ENCODE data around the gene FBXO42.

The FBXO42 gene

GRCh38 chr1:16351994-16352841, at the start of gene FBXO42:
TSS of gene FBXO42 (minus strand) at chr1:16352480. CDS start at chr1:16315418, 37,062 bp downstream.
- H3K4me1 ChIP-seq (ENCODE audit: control insufficient read depth in 5 of 5, insufficient read depth in 5 of 5, low read length in 5 of 5): peaks cover 7 to 40% (median 35%) of the 10 kb centered on the region in 5 donors
- peak within 1 kb of the TSS; percentile 79 to 99 (median 98) for H3K9ac ChIP-seq (ENCODE audit: low read length in 5 of 5)
- no peaks in the 10 kb centered on the region for H3K9me3 ChIP-seq (ENCODE audit: control insufficient read depth in 5 of 5, low read length in 5 of 5)
- H3K27ac ChIP-seq (ENCODE audit: low read depth, low read length): peak within 1 kb of the TSS; percentile 90
- H3K4me3 ChIP-seq (ENCODE audit: low read depth in 1 of 5, low read length in 5 of 5): peak within 1 kb of the TSS; percentile 88 to 100 (median 95)
- no peaks in the 10 kb centered on the region for H3K36me3 ChIP-seq (ENCODE audit: control insufficient read depth in 5 of 5, insufficient read depth in 5 of 5, low read length in 5 of 5)
- H3K27me3 ChIP-seq (ENCODE audit: control insufficient read depth in 5 of 5, insufficient read depth in 4 of 5, low read length in 5 of 5): no peaks in the 10 kb centered on the region

- Histone ChIP-seq H3K27me3 (ENCODE audit: control insufficient read depth in 5 of 5, insufficient read depth in 4 of 5, low read length in 5 of 5) (no peaks in the 10 kb centered on the region), H3K9me3 (ENCODE audit: control insufficient read depth in 5 of 5, low read length in 5 of 5) (no peaks in the 10 kb centered on the region), H3K36me3 (ENCODE audit: control insufficient read depth in 5 of 5, insufficient read depth in 5 of 5, low read length in 5 of 5) (peaks cover 0 to 64% (median 43%) of the 10 kb centered on the region in 5 donors), H3K27ac (ENCODE audit: low read depth, low read length) (no peak overlapping the region), H3K4me3 (ENCODE audit: low read depth in 1 of 5, low read length in 5 of 5) (no peak overlapping the region), H3K9ac (ENCODE audit: low read length in 5 of 5) (peak overlapping the region in 1 of 5 donors; percentile 32), H3K4me1 (ENCODE audit: control insufficient read depth in 5 of 5, insufficient read depth in 5 of 5, low read length in 5 of 5) (peaks cover 4 to 12% (median 10%) of the 10 kb centered on the region in 5 donors)
These were observed 46.2 kb upstream of the FBXO42 start for GRCh38 chr1:16398371-16398953.

DNA sequence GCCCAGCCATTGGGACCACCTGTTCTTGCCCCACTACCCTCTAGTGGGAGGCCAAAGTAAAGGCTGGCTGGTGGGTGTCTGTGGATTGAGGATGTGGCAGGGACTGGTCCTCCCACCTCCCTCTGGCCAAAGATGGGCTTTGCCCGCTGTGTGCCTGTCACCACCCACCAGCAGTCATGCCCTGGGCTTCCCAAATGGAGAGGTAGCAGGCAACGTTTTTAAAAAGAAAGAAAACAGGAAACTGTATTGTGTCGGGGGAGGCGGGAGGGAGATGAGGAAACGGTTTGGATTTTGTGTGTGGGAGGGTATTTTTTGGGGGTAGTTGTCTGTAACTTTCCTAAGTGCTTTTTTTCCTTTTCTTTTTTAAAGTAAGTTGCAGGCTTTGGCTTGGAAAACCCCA, 44.8 kb upstream of the FBXO42 start:
- Histone ChIP-seq H3K4me1 (ENCODE audit: control insufficient read depth in 5 of 5, insufficient read depth in 5 of 5, low read length in 5 of 5) (peaks cover 5 to 24% (median 19%) of the 10 kb centered on the region in 5 donors), H3K4me3 (ENCODE audit: low read depth in 1 of 5, low read length in 5 of 5) (no peak overlapping the region), H3K9me3 (ENCODE audit: control insufficient read depth in 5 of 5, low read length in 5 of 5) (no peaks in the 10 kb centered on the region), H3K27ac (ENCODE audit: low read depth, low read length) (no peak overlapping the region), H3K27me3 (ENCODE audit: control insufficient read depth in 5 of 5, insufficient read depth in 4 of 5, low read length in 5 of 5) (no peaks in the 10 kb centered on the region), H3K9ac (ENCODE audit: low read length in 5 of 5) (peak overlapping the region in 1 of 5 donors; percentile 31), H3K36me3 (ENCODE audit: control insufficient read depth in 5 of 5, insufficient read depth in 5 of 5, low read length in 5 of 5) (peaks cover 0 to 69% (median 46%) of the 10 kb centered on the region in 5 donors)

DNA sequence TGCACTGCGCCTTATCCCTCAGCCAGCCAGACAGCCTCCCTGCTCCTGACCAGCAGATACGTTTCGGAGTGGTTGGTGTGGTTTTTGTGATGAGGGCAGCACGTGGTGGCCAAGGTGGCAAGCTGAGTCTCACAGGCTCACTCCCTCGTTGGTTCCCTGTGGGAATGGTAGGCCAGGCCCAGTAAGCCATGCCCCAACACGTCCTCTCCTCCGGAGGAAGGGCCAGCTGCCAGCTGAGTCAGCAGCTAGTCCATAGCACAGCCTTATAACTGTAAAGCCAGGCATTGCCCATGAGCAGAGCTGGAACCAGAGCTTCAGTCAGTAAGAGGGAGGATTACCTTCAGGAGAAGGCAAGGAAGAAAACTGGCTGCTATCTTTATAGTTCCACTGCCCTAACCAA, 44.3 kb upstream of the FBXO42 start:
- peaks cover 0 to 69% (median 46%) of the 10 kb centered on the region in 5 donors for H3K36me3 ChIP-seq (ENCODE audit: control insufficient read depth in 5 of 5, insufficient read depth in 5 of 5, low read length in 5 of 5)
- no peak overlapping the region for H3K4me3 ChIP-seq (ENCODE audit: low read depth in 1 of 5, low read length in 5 of 5)
- H3K4me1 ChIP-seq (ENCODE audit: control insufficient read depth in 5 of 5, insufficient read depth in 5 of 5, low read length in 5 of 5): peaks cover 7 to 29% (median 24%) of the 10 kb centered on the region in 5 donors
- peak overlapping the region in 1 of 5 donors; percentile 31 for H3K9ac ChIP-seq (ENCODE audit: low read length in 5 of 5)
- H3K27me3 ChIP-seq (ENCODE audit: control insufficient read depth in 5 of 5, insufficient read depth in 4 of 5, low read length in 5 of 5): no peaks in the 10 kb centered on the region
- H3K27ac ChIP-seq (ENCODE audit: low read depth, low read length): no peak overlapping the region
- H3K9me3 ChIP-seq (ENCODE audit: control insufficient read depth in 5 of 5, low read length in 5 of 5): no peaks in the 10 kb centered on the region

DNA sequence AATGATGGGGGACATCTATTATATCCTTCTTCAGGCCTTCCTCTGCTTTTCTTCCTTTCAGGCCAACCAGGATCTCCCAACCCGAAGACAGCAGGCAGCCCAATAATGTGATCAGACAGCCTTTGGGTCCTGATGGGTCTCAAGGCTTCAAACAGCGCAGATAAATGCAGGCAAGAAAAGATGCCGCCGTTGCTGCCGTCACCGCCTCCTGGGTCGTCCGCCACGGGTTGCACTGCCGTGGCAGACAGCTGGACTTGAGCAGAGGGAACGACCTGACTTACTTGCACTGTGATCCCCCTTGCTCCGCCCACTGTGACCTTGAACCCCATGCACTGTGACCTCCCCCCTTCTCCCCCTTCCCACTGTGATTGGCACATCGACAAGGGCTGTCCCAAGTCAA, 42.7 kb upstream of the FBXO42 start:
- Histone ChIP-seq H3K9me3 (ENCODE audit: control insufficient read depth in 5 of 5, low read length in 5 of 5) (no peaks in the 10 kb centered on the region), H3K9ac (ENCODE audit: low read length in 5 of 5) (no peak overlapping the region), H3K36me3 (ENCODE audit: control insufficient read depth in 5 of 5, insufficient read depth in 5 of 5, low read length in 5 of 5) (peaks cover 0 to 65% (median 44%) of the 10 kb centered on the region in 5 donors), H3K4me1 (ENCODE audit: control insufficient read depth in 5 of 5, insufficient read depth in 5 of 5, low read length in 5 of 5) (peaks cover 7 to 39% (median 31%) of the 10 kb centered on the region in 5 donors), H3K27me3 (ENCODE audit: control insufficient read depth in 5 of 5, insufficient read depth in 4 of 5, low read length in 5 of 5) (no peaks in the 10 kb centered on the region), H3K4me3 (ENCODE audit: low read depth in 1 of 5, low read length in 5 of 5) (no peak overlapping the region), H3K27ac (ENCODE audit: low read depth, low read length) (no peak overlapping the region)

- Histone ChIP-seq H3K27ac (ENCODE audit: low read depth, low read length) (no peak overlapping the region), H3K36me3 (ENCODE audit: control insufficient read depth in 5 of 5, insufficient read depth in 5 of 5, low read length in 5 of 5) (peaks cover 0 to 55% (median 38%) of the 10 kb centered on the region in 5 donors), H3K27me3 (ENCODE audit: control insufficient read depth in 5 of 5, insufficient read depth in 4 of 5, low read length in 5 of 5) (no peaks in the 10 kb centered on the region), H3K9ac (ENCODE audit: low read length in 5 of 5) (no peak overlapping the region), H3K4me3 (ENCODE audit: low read depth in 1 of 5, low read length in 5 of 5) (no peak overlapping the region), H3K4me1 (ENCODE audit: control insufficient read depth in 5 of 5, insufficient read depth in 5 of 5, low read length in 5 of 5) (peaks cover 7 to 39% (median 31%) of the 10 kb centered on the region in 5 donors), H3K9me3 (ENCODE audit: control insufficient read depth in 5 of 5, low read length in 5 of 5) (no peaks in the 10 kb centered on the region)
These were observed 41.6 kb upstream of the FBXO42 start for GRCh38 chr1:16393570-16394521.

- Histone ChIP-seq H3K9ac (ENCODE audit: low read length in 5 of 5) (no peak overlapping the region), H3K27ac (ENCODE audit: low read depth, low read length) (no peak overlapping the region), H3K4me1 (ENCODE audit: control insufficient read depth in 5 of 5, insufficient read depth in 5 of 5, low read length in 5 of 5) (peaks cover 7 to 39% (median 31%) of the 10 kb centered on the region in 5 donors), H3K9me3 (ENCODE audit: control insufficient read depth in 5 of 5, low read length in 5 of 5) (no peaks in the 10 kb centered on the region), H3K27me3 (ENCODE audit: control insufficient read depth in 5 of 5, insufficient read depth in 4 of 5, low read length in 5 of 5) (no peaks in the 10 kb centered on the region), H3K36me3 (ENCODE audit: control insufficient read depth in 5 of 5, insufficient read depth in 5 of 5, low read length in 5 of 5) (peaks cover 0 to 47% (median 33%) of the 10 kb centered on the region in 5 donors), H3K4me3 (ENCODE audit: low read depth in 1 of 5, low read length in 5 of 5) (no peak overlapping the region)
These were observed 40.7 kb upstream of the FBXO42 start for GRCh38 chr1:16392740-16393569.

DNA sequence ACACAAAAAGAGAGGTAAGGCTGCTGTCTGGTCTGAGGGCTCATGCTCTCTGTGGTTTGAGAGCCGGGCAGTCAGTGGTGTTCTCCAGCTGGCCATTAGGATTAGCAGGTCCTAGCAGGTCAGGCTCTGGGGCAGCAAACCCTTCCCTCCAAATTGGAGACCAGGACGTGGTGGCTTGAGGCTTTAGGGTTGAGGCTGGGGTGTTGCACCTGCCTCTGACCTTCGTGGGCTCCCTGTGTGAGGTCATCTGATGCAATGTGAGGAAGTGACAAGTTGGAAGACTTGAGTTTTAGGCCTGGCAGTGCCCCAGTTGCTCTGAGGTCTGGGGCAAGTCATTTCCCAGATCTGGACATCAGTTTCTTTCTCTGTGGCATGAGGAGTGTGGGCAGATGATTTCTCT, 39.1 kb upstream of the FBXO42 start:
- no peaks in the 10 kb centered on the region for H3K27me3 ChIP-seq (ENCODE audit: control insufficient read depth in 5 of 5, insufficient read depth in 4 of 5, low read length in 5 of 5)
- H3K9ac ChIP-seq (ENCODE audit: low read length in 5 of 5): no peak overlapping the region
- H3K4me3 ChIP-seq (ENCODE audit: low read depth in 1 of 5, low read length in 5 of 5): no peak overlapping the region
- peaks cover 0 to 33% (median 26%) of the 10 kb centered on the region in 5 donors for H3K36me3 ChIP-seq (ENCODE audit: control insufficient read depth in 5 of 5, insufficient read depth in 5 of 5, low read length in 5 of 5)
- no peaks in the 10 kb centered on the region for H3K9me3 ChIP-seq (ENCODE audit: control insufficient read depth in 5 of 5, low read length in 5 of 5)
- no peak overlapping the region for H3K27ac ChIP-seq (ENCODE audit: low read depth, low read length)
- peaks cover 3 to 45% (median 39%) of the 10 kb centered on the region in 5 donors for H3K4me1 ChIP-seq (ENCODE audit: control insufficient read depth in 5 of 5, insufficient read depth in 5 of 5, low read length in 5 of 5)

Data from subcutaneous abdominal adipose tissue (tissue), 5 donors.